DND-41 (cell line): ENCODE measurements around the gene EIF2S2.

ENCODE experiments used
- CTCF ChIP-seq: IDR thresholded peaks from 2 replicates; pipeline ENCODE4 v1.5.1; 2012; ENCODE audit warnings: borderline replicate concordance, low read length, moderate library complexity, mild to moderate bottlenecking; ENCODE audit not compliant: poor library complexity, severe bottlenecking; ENCODE audit errors: extremely low read depth
- EZH2 ChIP-seq: IDR thresholded peaks from 3 replicates; pipeline ENCODE4 v1.6.1; 2012; ENCODE audit warnings: borderline replicate concordance, low read depth, mild to moderate bottlenecking, moderate library complexity, low read length, inconsistent platforms; ENCODE audit not compliant: severe bottlenecking

- TF ChIP-seq CTCF = no peak
- no peak for TF ChIP-seq EZH2
Measured at GRCh38 chr20:34082232-34082887, 29.7 kb downstream of the EIF2S2 start.
